Loucy (cell line): ENCODE measurements around the gene ARHGAP31.

Source experiments
- CTCF ChIP-seq: fragments of 200-600 bp; sonication (generic); conservative IDR thresholded peaks from 2 replicates; pipeline ENCODE4 v1.5.1; 2014; ENCODE audit warnings: mild to moderate bottlenecking, antibody characterized with exemption, low read length
- EZH2phosphoT487 ChIP-seq: fragments of 200-600 bp; IDR thresholded peaks from 2 replicates; pipeline ENCODE4 v1.6.1; 2018; ENCODE audit warnings: antibody characterized with exemption, mild to moderate bottlenecking, moderate library complexity, borderline replicate concordance

- TF ChIP-seq CTCF (no peak), EZH2phosphoT487 (no peak)
Measured at GRCh38 chr3:119378259-119378803, 84.1 kb downstream of the ARHGAP31 start.
